H7 (cell line): ENCODE data around the gene ORAI2. TPM values are rescaled to one million over a fixed set of nuclear protein-coding genes. Genes with fewer than 3 reads are reported as not detected.
"Not testable (repeated sequence)": the region's sequence is repeated elsewhere in the genome, so short reads cannot be mapped to it uniquely, and the experiment has no call there.

Experiments
- DNase-seq: peaks from one replicate; pipeline ENCODE4 v3.0.0; 2012
- H3K27me3 ChIP-seq: 2 replicates; pipeline ENCODE4 v1.6.0; 2011; ENCODE audit warnings: mild to moderate bottlenecking, low read length; ENCODE audit not compliant: control insufficient read depth, insufficient read depth
- H3K36me3 ChIP-seq: replicated peaks from 2 replicates; pipeline ENCODE4 v1.5.1; 2011; ENCODE audit warnings: low read length; ENCODE audit not compliant: control insufficient read depth, insufficient read depth
- H3K4me3 ChIP-seq: 2 replicates; pipeline ENCODE4 v1.5.1; 2011; ENCODE audit warnings: low read depth, mild to moderate bottlenecking, control low read depth, low read length, moderate library complexity; ENCODE audit not compliant: insufficient read depth
- total RNA-seq: library from RNA; depleted of rRNA; stranded (reverse); fragments of >200 nt; shearing (Covaris generic); gene quantifications from 2 replicates; pipeline ENCODE4 v1.2.3, GENCODE V29; 2014; rRNA removed

The ORAI2 gene
- 13.3 and 17.3 TPM in 2 replicates for total RNA-seq

- H3K4me3 ChIP-seq = peak within 1 kb of the TSS; percentile 70
- no peaks in the 10 kb centered on the region for H3K27me3 ChIP-seq
- peak; percentile 98 for DNase-seq
- peaks cover 2% of the 10 kb centered on the region; the same call in 1 of the 2 replicates for H3K36me3 ChIP-seq
These were observed at the start of gene ORAI2 for GRCh38 chr7:102433219-102434038. Gene ORAI2 (plus strand): TSS chr7:102433575. CDS start chr7:102438957, 5,382 bp downstream.

GRCh38 chr7:102387064-102387463, 46.3 kb upstream of the ORAI2 start:
- no peak for DNase-seq

GRCh38 chr7:102389810-102390209, 43.6 kb upstream of the ORAI2 start:
- no peak for DNase-seq
- no peak overlapping the region for H3K4me3 ChIP-seq
- H3K36me3 ChIP-seq = peaks cover 5% of the 10 kb centered on the region
- H3K27me3 ChIP-seq = no peaks in the 10 kb centered on the region

More at GRCh38 chr7:102387064-102387463, 46.3 kb upstream of the ORAI2 start:
- Histone ChIP-seq H3K27me3 (no peaks in the 10 kb centered on the region), H3K36me3 (peaks cover 9% of the 10 kb centered on the region), H3K4me3 (no peak overlapping the region)

- peak; percentile 89 for DNase-seq
- Histone ChIP-seq H3K27me3 (no peaks in the 10 kb centered on the region), H3K36me3 (peaks cover 5% of the 10 kb centered on the region), H3K4me3 (no peak overlapping the region)
These were observed 42.5 kb upstream of the ORAI2 start for GRCh38 chr7:102390697-102391484.

GRCh38 chr7:102392330-102392729, 41.0 kb upstream of the ORAI2 start:
- no peak overlapping the region for H3K4me3 ChIP-seq
- DNase-seq = no peak
- H3K27me3 ChIP-seq = no peaks in the 10 kb centered on the region

GRCh38 chr7:102393467-102393866, 39.9 kb upstream of the ORAI2 start:
- H3K27me3 ChIP-seq = no peaks in the 10 kb centered on the region
- H3K4me3 ChIP-seq = no peak overlapping the region
- H3K36me3 ChIP-seq = peaks cover 3% of the 10 kb centered on the region
- no peak for DNase-seq

More at GRCh38 chr7:102392330-102392729, 41.0 kb upstream of the ORAI2 start:
- peaks cover 3% of the 10 kb centered on the region; the same call in 1 of the 2 replicates for H3K36me3 ChIP-seq

- Histone ChIP-seq H3K4me3 (peak overlapping the region; percentile 84), H3K27me3 (no peaks in the 10 kb centered on the region), H3K36me3 (peaks cover 10% of the 10 kb centered on the region)
- DNase-seq = no peak
These were observed 37.8 kb upstream of the ORAI2 start for GRCh38 chr7:102395592-102395872.

GRCh38 chr7:102395873-102396709, 37.3 kb upstream of the ORAI2 start, which contains the start of gene PRKRIP1:
Gene PRKRIP1 (plus strand): TSS chr7:102396363. CDS start chr7:102396412, 49 bp downstream.
- H3K27me3 ChIP-seq = no peaks in the 10 kb centered on the region
- H3K36me3 ChIP-seq = peaks cover 9% of the 10 kb centered on the region
- DNase-seq = peak; percentile 96
- H3K4me3 ChIP-seq = peak within 1 kb of the TSS; percentile 84

- H3K27me3 ChIP-seq = no peaks in the 10 kb centered on the region
- DNase-seq = no peak
- H3K4me3 ChIP-seq = peak overlapping the region; percentile 84
- H3K36me3 ChIP-seq = peaks cover 9% of the 10 kb centered on the region
These were observed 36.7 kb upstream of the ORAI2 start for GRCh38 chr7:102396710-102397019.

GRCh38 chr7:102398543-102398942, 34.8 kb upstream of the ORAI2 start:
- H3K4me3 ChIP-seq = no peak overlapping the region
- DNase-seq = no peak
- H3K36me3 ChIP-seq = peaks cover 11% of the 10 kb centered on the region
- no peaks in the 10 kb centered on the region for H3K27me3 ChIP-seq

GRCh38 chr7:102400360-102400759, 33.0 kb upstream of the ORAI2 start:
- peaks cover 14% of the 10 kb centered on the region for H3K36me3 ChIP-seq
- H3K4me3 ChIP-seq = no peak overlapping the region
- H3K27me3 ChIP-seq = no peaks in the 10 kb centered on the region
- no peak for DNase-seq

GRCh38 chr7:102403563-102403962, 29.8 kb upstream of the ORAI2 start:
- no peaks in the 10 kb centered on the region for H3K27me3 ChIP-seq
- no peak overlapping the region for H3K4me3 ChIP-seq
- H3K36me3 ChIP-seq = peaks cover 34% of the 10 kb centered on the region
- DNase-seq = no peak

GRCh38 chr7:102404005-102404861, 29.1 kb upstream of the ORAI2 start:
- peak; percentile 74 for DNase-seq
- Histone ChIP-seq H3K36me3 (peaks cover 35% of the 10 kb centered on the region), H3K27me3 (no peaks in the 10 kb centered on the region), H3K4me3 (no peak overlapping the region)

GRCh38 chr7:102404862-102405188, 28.6 kb upstream of the ORAI2 start:
- H3K36me3 ChIP-seq = peaks cover 34% of the 10 kb centered on the region
- not testable (repeated sequence) for H3K4me3 ChIP-seq, H3K27me3 ChIP-seq, DNase-seq
